VCaP (cell line): ENCODE measurements around the gene MYLK.

Experiments
- H3K27ac ChIP-seq: fragments of 450-650 bp; 2 replicates; pipeline ENCODE4 v1.5.1; 2017
- TF ChIP-seq, protein P1 (sequence below): fragments of 450-650 bp; conservative IDR thresholded peaks from 2 replicates; pipeline ENCODE4 v1.5.1; 2017; ENCODE audit warnings: mild to moderate bottlenecking, moderate library complexity

MYLK gene

DNA sequence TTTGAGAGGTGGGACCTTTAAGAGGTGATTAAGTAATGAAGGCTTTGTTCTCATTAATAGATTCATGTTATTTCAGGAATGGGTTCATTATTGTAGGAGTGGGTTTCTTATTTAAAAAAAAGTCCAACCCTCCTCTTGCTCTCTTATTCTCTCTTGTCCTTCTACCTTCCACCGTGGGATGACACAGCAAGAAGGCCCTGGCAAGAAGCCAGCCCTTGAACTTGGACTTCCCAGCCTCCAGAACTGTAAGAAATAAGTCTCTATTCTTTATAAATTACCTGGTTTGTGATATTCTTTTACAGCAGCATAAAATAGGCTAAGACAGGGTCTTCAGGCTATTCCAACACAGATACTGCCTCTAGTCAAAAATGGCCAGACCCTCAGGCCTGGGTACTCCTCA, 62.2 kb downstream of the MYLK start:
- no peak overlapping the region for H3K27ac ChIP-seq
- TF ChIP-seq, protein P1, sequence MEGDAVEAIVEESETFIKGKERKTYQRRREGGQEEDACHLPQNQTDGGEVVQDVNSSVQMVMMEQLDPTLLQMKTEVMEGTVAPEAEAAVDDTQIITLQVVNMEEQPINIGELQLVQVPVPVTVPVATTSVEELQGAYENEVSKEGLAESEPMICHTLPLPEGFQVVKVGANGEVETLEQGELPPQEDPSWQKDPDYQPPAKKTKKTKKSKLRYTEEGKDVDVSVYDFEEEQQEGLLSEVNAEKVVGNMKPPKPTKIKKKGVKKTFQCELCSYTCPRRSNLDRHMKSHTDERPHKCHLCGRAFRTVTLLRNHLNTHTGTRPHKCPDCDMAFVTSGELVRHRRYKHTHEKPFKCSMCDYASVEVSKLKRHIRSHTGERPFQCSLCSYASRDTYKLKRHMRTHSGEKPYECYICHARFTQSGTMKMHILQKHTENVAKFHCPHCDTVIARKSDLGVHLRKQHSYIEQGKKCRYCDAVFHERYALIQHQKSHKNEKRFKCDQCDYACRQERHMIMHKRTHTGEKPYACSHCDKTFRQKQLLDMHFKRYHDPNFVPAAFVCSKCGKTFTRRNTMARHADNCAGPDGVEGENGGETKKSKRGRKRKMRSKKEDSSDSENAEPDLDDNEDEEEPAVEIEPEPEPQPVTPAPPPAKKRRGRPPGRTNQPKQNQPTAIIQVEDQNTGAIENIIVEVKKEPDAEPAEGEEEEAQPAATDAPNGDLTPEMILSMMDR = no peak

DNA sequence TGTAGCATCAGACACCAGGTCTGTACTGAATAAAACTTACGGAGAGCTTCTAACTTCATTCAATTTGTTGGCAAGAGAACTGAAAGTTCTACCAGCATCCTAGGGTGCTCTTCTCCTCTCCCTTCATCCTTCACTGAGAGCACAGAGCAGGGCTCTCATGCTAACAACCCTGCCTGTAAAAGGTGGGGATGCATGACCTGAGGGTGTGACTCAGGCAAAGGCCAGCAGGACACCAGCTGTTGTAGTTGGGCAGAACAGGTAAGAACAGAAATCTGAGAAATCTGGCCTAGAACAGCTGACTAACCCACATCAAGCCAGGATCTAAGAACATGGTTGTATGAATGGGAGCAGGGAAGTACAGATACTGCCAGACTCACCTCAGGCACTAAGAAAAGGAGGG, 64.2 kb downstream of the MYLK start:
- H3K27ac ChIP-seq = no peak overlapping the region
- TF ChIP-seq, protein P1 = no peak

DNA sequence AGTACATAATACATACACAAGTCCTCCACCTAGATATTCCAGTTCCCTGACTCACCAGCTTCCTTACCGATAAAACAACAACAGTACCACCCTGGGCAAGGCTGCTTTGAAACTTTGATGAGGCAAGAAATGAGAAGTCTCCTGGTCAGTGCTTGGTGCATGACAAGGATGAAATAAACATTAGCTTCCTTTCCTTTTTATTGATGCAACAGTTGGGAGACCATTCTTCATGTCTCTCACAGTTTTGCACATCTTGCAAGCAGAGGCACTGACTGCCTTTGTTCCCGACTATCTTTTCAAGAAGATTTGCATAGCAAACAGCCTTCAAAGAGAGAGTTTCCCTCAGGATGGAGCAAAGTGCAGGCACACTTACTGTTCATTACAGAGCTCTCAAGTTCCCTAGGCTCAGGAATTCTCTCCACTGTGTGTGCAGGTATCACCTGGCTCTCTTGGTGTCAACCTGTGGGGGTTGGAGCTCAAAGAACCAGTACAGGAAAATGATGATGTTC, 65.2 kb downstream of the MYLK start:
- H3K27ac ChIP-seq = no peak overlapping the region
- TF ChIP-seq, protein P1 = no peak

DNA sequence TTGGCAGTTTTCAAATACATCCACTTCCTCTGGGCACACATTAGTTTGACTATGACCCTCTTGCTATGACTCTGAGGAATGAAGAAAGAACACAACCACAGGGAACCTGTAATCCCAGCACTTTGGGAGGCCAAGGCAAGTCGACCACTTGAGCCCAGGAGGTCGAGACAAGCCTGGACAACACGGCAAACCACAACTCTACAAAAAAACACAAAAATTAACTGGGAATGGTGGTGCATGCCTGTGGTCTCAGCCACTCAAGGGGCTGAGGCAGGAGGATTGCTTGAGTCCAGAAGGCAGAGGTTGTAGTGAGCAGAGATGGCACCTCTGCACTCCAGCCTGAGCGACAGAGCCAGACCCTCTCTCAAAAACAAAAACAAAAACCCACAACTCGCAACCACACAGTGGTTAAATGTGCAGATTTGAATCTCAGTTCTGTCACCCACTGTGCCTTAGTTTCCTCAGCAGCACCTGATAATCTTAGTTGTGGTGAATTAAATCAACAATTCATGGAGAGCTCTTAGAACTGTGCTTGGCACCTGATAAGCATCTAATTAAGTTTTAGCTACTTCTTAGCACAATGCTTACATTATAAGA, 65.7 kb downstream of the MYLK start:
- no peak overlapping the region for H3K27ac ChIP-seq
- TF ChIP-seq, protein P1 = no peak

DNA sequence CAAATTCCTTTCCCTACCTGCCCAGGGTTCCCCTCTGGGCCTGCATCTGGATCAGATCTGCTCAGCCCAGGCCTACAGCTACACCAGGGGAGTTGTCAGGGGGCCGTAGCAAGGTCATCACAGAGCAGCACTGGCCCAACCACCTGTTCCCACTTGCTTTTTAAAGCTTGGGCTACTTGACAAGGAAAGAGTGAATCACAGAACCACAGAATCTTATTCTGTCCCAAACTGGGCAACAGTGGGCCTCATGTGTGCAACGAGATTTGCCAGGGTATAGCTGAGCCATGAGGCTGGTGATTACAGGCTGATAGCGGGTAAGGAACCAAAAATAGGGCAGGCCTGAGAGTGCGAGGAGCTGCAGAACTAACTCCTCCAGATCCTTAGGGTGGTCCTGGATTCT, 66.7 kb downstream of the MYLK start:
- no peak overlapping the region for H3K27ac ChIP-seq
- TF ChIP-seq, protein P1 = no peak

DNA sequence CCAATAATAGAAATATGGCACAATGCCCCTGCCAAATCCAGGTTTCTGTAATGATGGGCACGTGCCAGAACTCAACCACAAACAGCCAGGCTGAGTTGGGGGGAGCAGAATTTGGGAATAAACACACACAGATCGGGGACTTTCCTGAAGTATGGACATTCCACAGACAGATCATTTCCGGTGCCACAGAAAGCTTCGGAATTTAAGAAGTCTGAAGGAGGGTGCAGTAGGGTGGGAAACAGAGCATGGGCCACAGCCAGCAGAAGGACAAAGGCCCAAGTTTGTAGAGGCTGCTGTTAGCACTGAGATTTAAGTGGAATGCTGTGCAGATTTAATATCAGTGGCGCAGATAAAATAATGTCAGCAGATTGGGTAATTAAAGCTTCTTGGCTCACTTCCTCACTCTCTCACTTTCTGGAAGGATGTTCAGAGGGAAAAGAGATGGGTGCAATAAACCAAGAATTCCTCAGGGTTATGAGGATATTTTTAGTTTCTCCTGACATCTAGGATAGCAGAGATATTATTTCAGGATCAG, 67.4 kb downstream of the MYLK start:
- TF ChIP-seq, protein P1 = no peak
- no peak overlapping the region for H3K27ac ChIP-seq

DNA sequence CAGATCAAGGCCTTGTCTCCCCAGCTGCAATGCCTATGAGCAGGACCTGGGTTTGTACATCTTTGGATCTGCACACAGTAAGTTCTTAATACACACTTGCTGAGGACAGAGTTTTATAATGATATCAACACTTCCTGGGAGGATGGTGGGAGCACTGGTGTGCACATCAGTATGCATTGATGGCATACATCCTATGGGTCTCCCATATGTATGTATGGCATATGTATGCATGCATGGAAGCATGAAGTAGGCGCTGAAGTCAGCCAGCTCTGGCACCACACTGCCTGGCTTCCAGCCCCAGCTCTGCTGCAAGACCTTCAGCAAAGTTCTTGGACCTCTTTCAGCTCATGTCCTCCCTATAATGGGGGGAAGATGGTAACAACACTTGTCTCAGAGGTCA, 68.2 kb downstream of the MYLK start:
- H3K27ac ChIP-seq = no peak overlapping the region
- TF ChIP-seq, protein P1 = no peak
